ENCODE results near the gene RCN1. TPM values are rescaled to one million over a fixed set of nuclear protein-coding genes. Genes with fewer than 3 reads are reported as not detected.

Gene RCN1
- total and polyA plus RNA-seq, 2 donors (not counting 3 experiments of a cell fraction or from before 2014, with no cell fraction given), result 174 to 285 TPM

DNA sequence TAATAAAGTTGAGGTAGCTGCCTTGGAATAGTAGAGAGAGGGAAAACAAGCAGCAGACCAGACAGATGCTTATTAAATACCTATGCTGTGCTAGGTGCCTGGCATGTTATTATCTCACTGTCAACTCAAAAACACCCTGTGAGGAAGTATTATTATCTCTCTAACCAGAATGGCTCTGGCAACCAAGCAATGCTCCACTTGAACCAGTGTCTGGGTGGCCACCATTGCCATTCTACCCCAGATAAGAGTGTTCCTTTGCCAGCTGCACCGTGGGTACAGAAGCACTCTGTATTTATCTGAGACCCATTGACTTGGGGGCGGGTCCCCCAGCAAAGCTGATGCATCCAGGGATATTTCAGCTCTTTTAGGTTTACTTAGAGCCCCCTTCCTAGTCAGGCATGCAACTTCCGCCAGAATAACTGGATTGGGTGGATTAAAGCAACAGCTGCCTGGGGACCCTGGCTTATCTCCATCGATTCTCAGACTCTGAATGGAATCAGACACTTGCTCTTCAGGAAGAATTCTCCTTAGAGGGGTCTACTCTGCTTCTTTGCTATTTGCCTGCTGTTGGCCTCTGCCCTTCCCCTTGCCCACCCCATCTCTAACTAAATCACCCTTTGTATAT is 49.1 kb downstream of the RCN1 start:
- no TSS peak for BruUV-seq (replicated peaks)
- Histone ChIP-seq H3K9ac (replicated peaks; ENCODE audit: extremely low read depth, insufficient read depth, low read length) (no peak overlapping the region), H3K36me3 (ENCODE audit: control insufficient read depth in 2 of 2, extremely low read depth in 1 of 2, insufficient read depth in 2 of 2, low read length in 2 of 2) (no peaks in the 10 kb centered on the region), H3K4me1 (ENCODE audit: control insufficient read depth, extremely low read depth, insufficient read depth, low read length) (peaks cover 14% of the 10 kb centered on the region), H3K79me2 (ENCODE audit: control insufficient read depth, insufficient read depth, low read length) (no peaks in the 10 kb centered on the region), H2AFZ (ENCODE audit: low read depth, low read length) (no peak overlapping the region), H3K9me1 (replicated peaks; ENCODE audit: control insufficient read depth, extremely low read depth, insufficient read depth, low read length) (no peaks in the 10 kb centered on the region), H4K20me1 (replicated peaks; ENCODE audit: control insufficient read depth, extremely low read depth, insufficient read depth, low read length) (no peaks in the 10 kb centered on the region), H3K4me3 (replicated peaks in 1 of 3; ENCODE audit: insufficient read depth in 1 of 3, low read depth in 1 of 3, low read length in 3 of 3) (no peak overlapping the region), H3K9me3 (replicated peaks; ENCODE audit: control insufficient read depth, insufficient read depth, low read length) (no peaks in the 10 kb centered on the region), H3K4me2 (ENCODE audit: insufficient read depth, low read length) (no peak overlapping the region), H3K27me3 (ENCODE audit: control insufficient read depth in 2 of 2, insufficient read depth in 2 of 2, low read length in 2 of 2) (no peaks in the 10 kb centered on the region), H3K27ac (ENCODE audit: insufficient read depth, low read depth, low read length) (no peak overlapping the region)
- TF ChIP-seq GATA2 (IDR thresholded peaks at IDR 0.05; ENCODE audit: insufficient read depth, insufficient read length, low read depth, low read length) (no peak), JUN (IDR thresholded peaks at IDR 0.05; ENCODE audit: borderline replicate concordance, insufficient read depth, insufficient read length, low read depth) (no peak), EZH2 (IDR thresholded peaks at IDR 0.05; ENCODE audit: borderline replicate concordance, low read depth, low read length, severe bottlenecking) (no peak), POLR2AphosphoS5 (IDR thresholded peaks at IDR 0.05; ENCODE audit: insufficient read depth, low read depth, low read length) (no peak), FOS (IDR thresholded peaks at IDR 0.05; ENCODE audit: borderline replicate concordance, insufficient read depth, low read length) (no peak), POLR2A (IDR thresholded peaks at IDR 0.05; ENCODE audit: low read depth, low read length) (no peak), MYC (IDR thresholded peaks at IDR 0.05; ENCODE audit: low read depth, low read length) (no peak)
- TF ChIP-seq, protein P1, sequence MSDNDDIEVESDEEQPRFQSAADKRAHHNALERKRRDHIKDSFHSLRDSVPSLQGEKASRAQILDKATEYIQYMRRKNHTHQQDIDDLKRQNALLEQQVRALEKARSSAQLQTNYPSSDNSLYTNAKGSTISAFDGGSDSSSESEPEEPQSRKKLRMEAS (IDR thresholded peaks at IDR 0.05; ENCODE audit: insufficient read depth, insufficient read length), result no peak
- TF ChIP-seq, protein P2, sequence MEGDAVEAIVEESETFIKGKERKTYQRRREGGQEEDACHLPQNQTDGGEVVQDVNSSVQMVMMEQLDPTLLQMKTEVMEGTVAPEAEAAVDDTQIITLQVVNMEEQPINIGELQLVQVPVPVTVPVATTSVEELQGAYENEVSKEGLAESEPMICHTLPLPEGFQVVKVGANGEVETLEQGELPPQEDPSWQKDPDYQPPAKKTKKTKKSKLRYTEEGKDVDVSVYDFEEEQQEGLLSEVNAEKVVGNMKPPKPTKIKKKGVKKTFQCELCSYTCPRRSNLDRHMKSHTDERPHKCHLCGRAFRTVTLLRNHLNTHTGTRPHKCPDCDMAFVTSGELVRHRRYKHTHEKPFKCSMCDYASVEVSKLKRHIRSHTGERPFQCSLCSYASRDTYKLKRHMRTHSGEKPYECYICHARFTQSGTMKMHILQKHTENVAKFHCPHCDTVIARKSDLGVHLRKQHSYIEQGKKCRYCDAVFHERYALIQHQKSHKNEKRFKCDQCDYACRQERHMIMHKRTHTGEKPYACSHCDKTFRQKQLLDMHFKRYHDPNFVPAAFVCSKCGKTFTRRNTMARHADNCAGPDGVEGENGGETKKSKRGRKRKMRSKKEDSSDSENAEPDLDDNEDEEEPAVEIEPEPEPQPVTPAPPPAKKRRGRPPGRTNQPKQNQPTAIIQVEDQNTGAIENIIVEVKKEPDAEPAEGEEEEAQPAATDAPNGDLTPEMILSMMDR (IDR thresholded peaks at IDR 0.05; ENCODE audit: extremely low read depth in 1 of 2, insufficient read depth in 1 of 2, low read depth in 1 of 2, low read length in 2 of 2), result no peak
- intact Hi-C loops (cut with micrococcal nuclease), result no loop called here
- POLR2A ChIA-PET, result no interaction called here
- DNase-seq (ENCODE audit: low read depth, low spot score), result no peak
- dilution Hi-C loops (cut with MboI; ENCODE audit: extremely low pct_ligation_motif_present, low sequenced_read_pairs), result no loop called here
- CTCF ChIA-PET, result interaction anchor here (0.9 kb wide), 1 partner anchor 182 kb away, joined by 3 read pairs; no protein-coding TSS in a partner anchor
- no peak for FAIRE-seq
